ENCODE measurements around the gene CCDC57. TPM values are rescaled to one million over a fixed set of nuclear protein-coding genes. Genes with fewer than 3 reads are reported as not detected.

The CCDC57 gene
- total RNA-seq, 1 experiment from 2014 or later, result 17.8 TPM

GRCh38 chr17:82101301-82101715 lies 111.3 kb downstream of the CCDC57 start:
- no peak for DNase-seq (ENCODE audit: low read depth, low spot score)
- in situ Hi-C loops (cut with HindIII; ENCODE audit: low pct_unique_long_range_greater_than_20kb, low sequenced_read_pairs), result no loop called here

- in situ Hi-C loops (cut with HindIII; ENCODE audit: low pct_unique_long_range_greater_than_20kb, low sequenced_read_pairs), result no loop called here
- no peak for DNase-seq (ENCODE audit: low read depth, low spot score)
Observed at GRCh38 chr17:82100502-82101298, 111.9 kb downstream of the CCDC57 start.

- in situ Hi-C loops (cut with HindIII; ENCODE audit: low pct_unique_long_range_greater_than_20kb, low sequenced_read_pairs), result no loop called here
- DNase-seq (ENCODE audit: low read depth, low spot score), result no peak
Observed at GRCh38 chr17:82098939-82099763, 113.5 kb downstream of the CCDC57 start.

- peak; percentile 99 for DNase-seq (ENCODE audit: low read depth, low spot score)
- in situ Hi-C loops (cut with HindIII; ENCODE audit: low pct_unique_long_range_greater_than_20kb, low sequenced_read_pairs), result no loop called here
Observed at GRCh38 chr17:82098169-82098938, 114.3 kb downstream of the CCDC57 start, which contains the start of gene FASN. TSS of gene FASN (minus strand) at chr17:82098236. CDS start at chr17:82096445, 1,791 bp downstream.

GRCh38 chr17:82097919-82098168 lies 114.8 kb downstream of the CCDC57 start:
- no peak for DNase-seq (ENCODE audit: low read depth, low spot score)
- in situ Hi-C loops (cut with HindIII; ENCODE audit: low pct_unique_long_range_greater_than_20kb, low sequenced_read_pairs), result no loop called here

- peak; percentile 54 for DNase-seq (ENCODE audit: low read depth, low spot score)
- in situ Hi-C loops (cut with HindIII; ENCODE audit: low pct_unique_long_range_greater_than_20kb, low sequenced_read_pairs), result no loop called here
Observed at GRCh38 chr17:82097184-82097918, 115.3 kb downstream of the CCDC57 start.

GRCh38 chr17:82096709-82097183 lies 115.9 kb downstream of the CCDC57 start:
- in situ Hi-C loops (cut with HindIII; ENCODE audit: low pct_unique_long_range_greater_than_20kb, low sequenced_read_pairs), result no loop called here
- no peak for DNase-seq (ENCODE audit: low read depth, low spot score)

- in situ Hi-C loops (cut with HindIII; ENCODE audit: low pct_unique_long_range_greater_than_20kb, low sequenced_read_pairs), result no loop called here
Observed at GRCh38 chr17:82095777-82096708, 116.6 kb downstream of the CCDC57 start.

GRCh38 chr17:82094931-82095776 lies 117.5 kb downstream of the CCDC57 start:
- in situ Hi-C loops (cut with HindIII; ENCODE audit: low pct_unique_long_range_greater_than_20kb, low sequenced_read_pairs), result no loop called here
- DNase-seq (ENCODE audit: low read depth, low spot score), result no peak

More at GRCh38 chr17:82095777-82096708, 116.6 kb downstream of the CCDC57 start:
- no peak for DNase-seq (ENCODE audit: low read depth, low spot score)

- no peak for DNase-seq (ENCODE audit: low read depth, low spot score)
- in situ Hi-C loops (cut with HindIII; ENCODE audit: low pct_unique_long_range_greater_than_20kb, low sequenced_read_pairs), result no loop called here
Observed at GRCh38 chr17:82092995-82093751, 119.5 kb downstream of the CCDC57 start.

- in situ Hi-C loops (cut with HindIII; ENCODE audit: low pct_unique_long_range_greater_than_20kb, low sequenced_read_pairs), result no loop called here
- DNase-seq (ENCODE audit: low read depth, low spot score), result no peak
Observed at GRCh38 chr17:82092628-82092994, 120.0 kb downstream of the CCDC57 start.

GRCh38 chr17:82092094-82092586 lies 120.5 kb downstream of the CCDC57 start:
- no peak for DNase-seq (ENCODE audit: low read depth, low spot score)
- in situ Hi-C loops (cut with HindIII; ENCODE audit: low pct_unique_long_range_greater_than_20kb, low sequenced_read_pairs), result no loop called here

GRCh38 chr17:82091264-82092066 lies 121.2 kb downstream of the CCDC57 start:
- in situ Hi-C loops (cut with HindIII; ENCODE audit: low pct_unique_long_range_greater_than_20kb, low sequenced_read_pairs), result no loop called here
- DNase-seq (ENCODE audit: low read depth, low spot score), result no peak

GRCh38 chr17:82090549-82091263 lies 121.9 kb downstream of the CCDC57 start:
- in situ Hi-C loops (cut with HindIII; ENCODE audit: low pct_unique_long_range_greater_than_20kb, low sequenced_read_pairs), result no loop called here
- DNase-seq (ENCODE audit: low read depth, low spot score), result no peak
